ENCODE results near the gene CHRNG.
"Not testable (repeated sequence)": the region's sequence is repeated elsewhere in the genome, so short reads cannot be mapped to it uniquely, and the experiment has no call there.

The CHRNG gene

DNA sequence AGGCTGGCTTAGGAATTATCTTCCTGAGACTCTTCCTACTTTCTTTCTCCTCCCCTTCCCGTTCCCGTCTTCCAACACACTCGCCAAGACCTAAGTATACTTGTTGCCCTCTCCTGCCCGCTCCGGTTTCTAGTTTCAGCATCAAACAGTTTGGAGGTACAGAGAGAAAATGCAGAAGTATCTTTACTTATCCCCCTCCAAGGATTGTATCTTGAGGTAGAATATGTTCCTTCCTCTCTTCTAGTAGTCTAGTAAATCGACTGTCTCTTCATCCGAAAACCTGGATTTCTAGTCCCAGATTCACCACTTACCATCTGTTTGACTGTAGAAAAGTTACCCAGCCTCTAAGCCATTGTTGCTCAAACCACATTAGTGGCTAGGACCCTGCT, 11.8 kb downstream of the CHRNG start:
- H3K27ac ChIP-seq (ENCODE audit: low read depth, low read length): peak overlapping the region; percentile 84
- no peaks in the 10 kb centered on the region for H3K36me3 ChIP-seq (ENCODE audit: insufficient read depth, low read length)
- H3K4me1 ChIP-seq (ENCODE audit: insufficient read depth, low read length): peaks cover 18% of the 10 kb centered on the region
- no peaks in the 10 kb centered on the region for H3K9me3 ChIP-seq (ENCODE audit: low read length)
- peak overlapping the region; percentile 70 for H3K9ac ChIP-seq (ENCODE audit: low read length)
- H3K27me3 ChIP-seq (ENCODE audit: control insufficient read depth in 1 of 2, insufficient read depth in 2 of 2, low read length in 2 of 2): no peaks in the 10 kb centered on the region
- peak overlapping the region; percentile 72 to 94 for H3K4me3 ChIP-seq (ENCODE audit: low read depth in 1 of 2, low read length in 2 of 2)

DNA sequence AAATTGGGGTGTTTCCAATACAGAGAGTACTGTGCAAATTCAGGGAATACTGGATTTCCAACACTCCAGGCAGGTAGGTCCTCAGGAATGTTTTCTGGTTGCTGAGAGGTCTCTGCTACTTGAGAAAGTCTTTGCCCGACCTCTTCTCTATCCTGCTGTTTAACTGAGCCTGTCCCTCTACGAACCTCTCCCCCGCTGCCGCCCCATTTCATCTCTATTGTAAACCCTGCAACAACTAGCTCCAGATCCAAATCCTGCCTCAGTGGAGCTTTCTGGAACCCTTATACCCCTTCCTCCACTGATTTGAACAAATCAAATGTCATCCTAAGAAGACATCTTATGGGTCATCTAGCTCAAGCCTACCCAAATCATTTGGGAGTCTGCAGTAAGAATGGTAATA, 12.3 kb downstream of the CHRNG start:
- Histone ChIP-seq H3K9me3 (ENCODE audit: low read length) (no peaks in the 10 kb centered on the region), H3K27ac (ENCODE audit: low read depth, low read length) (no peak overlapping the region), H3K4me3 (ENCODE audit: low read depth in 1 of 2, low read length in 2 of 2) (peak overlapping the region; percentile 72 to 94), H3K4me1 (ENCODE audit: insufficient read depth, low read length) (peaks cover 18% of the 10 kb centered on the region), H3K27me3 (ENCODE audit: control insufficient read depth in 1 of 2, insufficient read depth in 2 of 2, low read length in 2 of 2) (no peaks in the 10 kb centered on the region), H3K9ac (ENCODE audit: low read length) (peak overlapping the region; percentile 70), H3K36me3 (ENCODE audit: insufficient read depth, low read length) (peaks cover 4% of the 10 kb centered on the region)

DNA sequence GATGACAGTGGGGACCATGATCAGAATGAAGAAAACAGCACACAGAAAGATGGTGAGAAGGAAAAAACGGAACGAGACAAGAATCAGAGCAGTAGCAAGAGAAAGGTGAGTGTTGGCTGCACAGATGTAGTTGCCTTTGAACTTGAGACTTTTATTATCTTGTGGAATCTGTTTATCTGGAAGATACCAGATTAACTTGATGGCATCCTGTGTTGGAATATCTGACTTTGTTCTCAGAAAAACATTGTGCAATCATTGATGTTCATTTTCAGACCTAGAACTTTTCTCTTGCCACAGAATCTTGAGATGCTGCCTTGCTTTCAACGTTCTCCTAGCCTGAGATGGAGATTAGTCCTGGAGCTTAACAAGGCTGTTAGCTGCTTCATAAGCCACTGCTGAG, 16.9 kb downstream of the CHRNG start:
- Histone ChIP-seq H3K4me3 (ENCODE audit: low read depth in 1 of 2, low read length in 2 of 2) (no peak overlapping the region), H3K9ac (ENCODE audit: low read length) (no peak overlapping the region), H3K4me1 (ENCODE audit: insufficient read depth, low read length) (peaks cover 14% of the 10 kb centered on the region), H3K36me3 (ENCODE audit: insufficient read depth, low read length) (peaks cover 35% of the 10 kb centered on the region), H3K9me3 (ENCODE audit: low read length) (no peaks in the 10 kb centered on the region), H3K27ac (ENCODE audit: low read depth, low read length) (no peak overlapping the region), H3K27me3 (ENCODE audit: control insufficient read depth in 1 of 2, insufficient read depth in 2 of 2, low read length in 2 of 2) (no peaks in the 10 kb centered on the region)

DNA sequence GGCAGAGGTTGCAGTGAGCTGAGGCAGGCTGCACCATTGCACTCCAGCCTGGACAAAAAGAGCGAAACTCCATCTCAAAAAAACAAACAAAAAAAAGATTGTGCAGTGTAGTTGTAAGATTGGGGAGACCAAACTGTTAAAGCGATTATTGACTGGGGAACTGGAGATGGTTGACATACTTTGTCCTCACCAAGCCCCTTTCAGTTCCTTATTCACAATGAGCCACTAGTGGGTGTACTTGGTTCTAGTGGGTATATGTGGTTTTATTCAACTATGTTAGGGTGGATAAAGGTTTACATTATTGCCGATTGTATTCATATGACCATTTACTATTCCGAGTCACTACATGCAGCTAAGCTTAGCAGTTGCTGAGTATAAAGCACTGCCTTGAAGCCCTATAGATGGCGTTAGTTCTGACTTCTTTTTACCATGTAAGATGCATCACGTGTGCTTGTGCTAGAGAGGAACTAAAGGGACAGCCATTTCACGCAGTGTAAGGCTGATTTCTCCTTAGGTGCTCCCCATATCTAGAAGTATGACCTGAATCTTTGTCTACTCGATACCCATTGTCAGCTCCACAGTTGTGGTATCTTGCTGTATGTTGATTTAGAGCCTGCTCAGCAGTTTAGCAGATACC, 23.1 kb downstream of the CHRNG start:
- Histone ChIP-seq H3K9me3 (ENCODE audit: low read length) (no peaks in the 10 kb centered on the region), H3K36me3 (ENCODE audit: insufficient read depth, low read length) (peaks cover 57% of the 10 kb centered on the region), H3K9ac (ENCODE audit: low read length) (no peak overlapping the region), H3K4me1 (ENCODE audit: insufficient read depth, low read length) (no peaks in the 10 kb centered on the region), H3K4me3 (ENCODE audit: low read depth in 1 of 2, low read length in 2 of 2) (no peak overlapping the region), H3K27ac (ENCODE audit: low read depth, low read length) (no peak overlapping the region), H3K27me3 (ENCODE audit: control insufficient read depth in 1 of 2, insufficient read depth in 2 of 2, low read length in 2 of 2) (no peaks in the 10 kb centered on the region)

DNA sequence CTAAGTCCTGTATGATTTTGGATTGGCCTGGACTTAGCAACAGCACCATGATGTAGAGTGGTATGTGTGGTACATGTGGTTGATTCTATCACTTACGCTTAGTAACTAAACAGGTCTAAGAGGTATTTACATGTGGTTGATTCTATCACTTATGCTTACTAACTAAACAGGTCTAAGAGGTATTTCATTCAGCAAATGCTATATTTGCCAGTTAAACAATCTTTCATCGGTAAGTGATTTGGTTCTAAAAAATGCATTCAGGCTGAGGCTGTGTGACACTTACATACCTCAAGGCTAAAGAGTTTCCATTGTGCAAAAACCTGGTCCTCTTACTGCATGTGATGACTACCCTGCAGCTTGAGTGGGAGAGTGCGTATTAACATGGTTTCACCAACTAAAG, 24.1 kb downstream of the CHRNG start:
- Histone ChIP-seq H3K27ac (ENCODE audit: low read depth, low read length) (no peak overlapping the region), H3K9ac (ENCODE audit: low read length) (no peak overlapping the region), H3K4me1 (ENCODE audit: insufficient read depth, low read length) (no peaks in the 10 kb centered on the region), H3K4me3 (ENCODE audit: low read depth in 1 of 2, low read length in 2 of 2) (no peak overlapping the region), H3K9me3 (ENCODE audit: low read length) (no peaks in the 10 kb centered on the region), H3K27me3 (ENCODE audit: control insufficient read depth in 1 of 2, insufficient read depth in 2 of 2, low read length in 2 of 2) (no peaks in the 10 kb centered on the region), H3K36me3 (ENCODE audit: insufficient read depth, low read length) (peaks cover 60% of the 10 kb centered on the region)

DNA sequence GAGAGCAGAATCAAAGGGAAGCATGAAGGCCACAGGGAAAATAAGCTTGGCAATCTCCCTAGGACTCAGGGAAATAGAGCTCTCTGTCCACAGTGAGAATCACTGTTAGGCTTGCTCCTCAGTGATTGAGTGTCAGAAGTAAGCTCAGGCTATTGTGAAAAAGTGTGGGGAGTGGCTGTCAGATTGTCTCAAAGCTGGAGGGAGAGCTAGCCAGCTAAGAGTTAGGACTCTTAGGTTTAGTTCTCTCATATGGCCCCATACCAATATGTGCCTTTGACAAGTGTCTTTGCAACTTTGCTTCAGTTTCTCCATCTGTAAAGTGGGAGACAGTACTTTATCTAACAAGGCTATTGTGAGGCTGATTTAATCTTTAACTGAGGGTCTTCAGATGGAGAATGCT, 28.2 kb downstream of the CHRNG start:
- no peak overlapping the region for H3K4me3 ChIP-seq (ENCODE audit: low read depth in 1 of 2, low read length in 2 of 2)
- peaks cover 71% of the 10 kb centered on the region for H3K36me3 ChIP-seq (ENCODE audit: insufficient read depth, low read length)
- H3K9ac ChIP-seq (ENCODE audit: low read length): no peak overlapping the region
- no peaks in the 10 kb centered on the region for H3K9me3 ChIP-seq (ENCODE audit: low read length)
- H3K27me3 ChIP-seq (ENCODE audit: control insufficient read depth in 1 of 2, insufficient read depth in 2 of 2, low read length in 2 of 2): no peaks in the 10 kb centered on the region
- H3K27ac ChIP-seq (ENCODE audit: low read depth, low read length): no peak overlapping the region
- no peaks in the 10 kb centered on the region for H3K4me1 ChIP-seq (ENCODE audit: insufficient read depth, low read length)

DNA sequence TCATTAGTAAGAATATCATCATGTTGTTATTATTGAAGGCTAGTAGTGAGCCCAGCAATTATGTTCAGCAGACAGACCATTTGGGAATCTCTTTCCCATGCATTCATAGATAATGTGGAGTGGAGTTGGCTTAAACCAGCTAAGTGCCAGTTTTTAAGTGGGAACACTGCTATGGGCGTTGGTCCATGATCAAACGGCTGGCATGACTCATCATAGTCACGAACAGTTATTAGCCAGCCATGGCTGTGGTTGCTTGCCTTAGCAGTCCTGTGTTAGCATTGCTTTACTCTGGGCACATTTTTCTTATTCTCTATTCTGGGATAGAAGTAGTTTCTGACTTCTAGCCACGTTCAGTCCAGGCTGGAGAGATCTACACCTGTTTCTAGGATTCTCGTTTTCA, 28.7 kb downstream of the CHRNG start:
- H3K9ac ChIP-seq (ENCODE audit: low read length): no peak overlapping the region
- H3K4me1 ChIP-seq (ENCODE audit: insufficient read depth, low read length): no peaks in the 10 kb centered on the region
- no peaks in the 10 kb centered on the region for H3K27me3 ChIP-seq (ENCODE audit: control insufficient read depth in 1 of 2, insufficient read depth in 2 of 2, low read length in 2 of 2)
- H3K9me3 ChIP-seq (ENCODE audit: low read length): no peaks in the 10 kb centered on the region
- H3K4me3 ChIP-seq (ENCODE audit: low read depth in 1 of 2, low read length in 2 of 2): no peak overlapping the region
- peaks cover 73% of the 10 kb centered on the region for H3K36me3 ChIP-seq (ENCODE audit: insufficient read depth, low read length)
- H3K27ac ChIP-seq (ENCODE audit: low read depth, low read length): no peak overlapping the region

DNA sequence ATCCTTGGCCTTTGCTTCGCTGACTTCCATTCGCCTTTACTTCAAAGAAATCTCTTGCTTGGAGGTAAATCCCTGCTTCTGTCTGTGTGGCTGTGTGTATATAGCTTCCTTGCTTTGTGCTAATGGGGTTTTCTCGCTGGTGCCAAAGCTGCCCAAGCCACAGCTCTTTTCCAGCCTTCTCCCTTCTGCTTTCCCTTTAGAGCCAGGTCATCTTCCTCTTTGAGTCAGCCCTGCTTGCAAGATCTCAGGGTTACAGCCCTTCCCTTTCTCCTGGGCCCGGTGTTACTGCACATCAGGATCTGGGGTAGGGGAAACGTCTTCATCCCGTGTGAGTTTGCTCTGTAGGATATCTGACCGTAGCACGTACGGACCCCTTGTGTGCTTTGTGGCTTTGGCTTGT, 30.0 kb downstream of the CHRNG start:
- Histone ChIP-seq H3K27me3 (ENCODE audit: control insufficient read depth in 1 of 2, insufficient read depth in 2 of 2, low read length in 2 of 2) (no peaks in the 10 kb centered on the region), H3K4me3 (ENCODE audit: low read depth in 1 of 2, low read length in 2 of 2) (no peak overlapping the region), H3K9ac (ENCODE audit: low read length) (no peak overlapping the region), H3K4me1 (ENCODE audit: insufficient read depth, low read length) (no peaks in the 10 kb centered on the region), H3K9me3 (ENCODE audit: low read length) (no peaks in the 10 kb centered on the region), H3K36me3 (ENCODE audit: insufficient read depth, low read length) (peaks cover 72% of the 10 kb centered on the region), H3K27ac (ENCODE audit: low read depth, low read length) (no peak overlapping the region)

DNA sequence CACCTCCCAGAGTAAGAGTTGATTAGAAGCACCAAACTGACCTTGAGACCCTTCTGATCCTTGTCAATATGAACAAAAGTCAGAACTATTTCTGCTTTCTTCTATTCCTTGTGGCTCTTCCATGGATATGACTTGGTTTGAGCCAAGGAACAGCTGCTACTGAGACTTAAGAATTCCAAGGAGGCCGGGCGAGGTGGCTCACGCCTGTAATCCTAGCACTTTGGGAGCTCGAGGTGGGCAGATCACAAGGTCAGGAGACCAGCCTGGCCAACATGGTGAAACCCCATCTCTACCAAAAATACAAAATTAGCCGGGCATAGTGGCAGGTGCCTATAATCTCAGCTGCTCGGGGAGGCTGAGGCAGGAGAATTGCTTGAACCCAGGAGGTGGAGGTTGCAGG, 31.0 kb downstream of the CHRNG start:
- H3K27me3 ChIP-seq (ENCODE audit: control insufficient read depth in 1 of 2, insufficient read depth in 2 of 2, low read length in 2 of 2); H3K4me3 ChIP-seq (ENCODE audit: low read depth in 1 of 2, low read length in 2 of 2); H3K9ac ChIP-seq (ENCODE audit: low read length); H3K27ac ChIP-seq (ENCODE audit: low read depth, low read length); H3K9me3 ChIP-seq (ENCODE audit: low read length); H3K4me1 ChIP-seq (ENCODE audit: insufficient read depth, low read length): not testable (repeated sequence)
- peaks cover 76% of the 10 kb centered on the region for H3K36me3 ChIP-seq (ENCODE audit: insufficient read depth, low read length)

DNA sequence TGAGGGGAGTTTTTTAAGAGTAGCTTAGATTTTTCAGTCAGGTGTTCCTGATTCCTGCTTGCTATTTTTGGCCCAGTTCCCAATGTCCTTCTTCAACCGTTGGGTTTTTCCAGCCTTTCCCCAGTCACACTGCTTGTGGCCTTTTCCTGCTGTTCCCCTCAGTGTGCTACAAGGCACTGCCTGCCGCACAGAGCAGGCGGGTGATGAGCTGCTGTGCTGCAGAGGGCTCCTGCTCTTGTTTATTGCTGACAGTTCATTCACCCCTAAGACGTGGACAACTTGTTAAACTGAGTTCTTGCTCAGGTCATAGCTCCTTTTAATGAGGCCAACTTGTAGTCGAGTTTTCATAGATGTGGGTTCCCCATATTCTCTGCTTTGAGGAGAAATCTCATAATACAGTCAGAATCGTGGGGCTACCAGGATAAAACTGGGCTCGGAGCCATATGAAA, 31.6 kb downstream of the CHRNG start:
- Histone ChIP-seq H3K9ac (ENCODE audit: low read length) (no peak overlapping the region), H3K9me3 (ENCODE audit: low read length) (no peaks in the 10 kb centered on the region), H3K27ac (ENCODE audit: low read depth, low read length) (no peak overlapping the region), H3K4me3 (ENCODE audit: low read depth in 1 of 2, low read length in 2 of 2) (no peak overlapping the region), H3K36me3 (ENCODE audit: insufficient read depth, low read length) (peaks cover 76% of the 10 kb centered on the region), H3K4me1 (ENCODE audit: insufficient read depth, low read length) (no peaks in the 10 kb centered on the region), H3K27me3 (ENCODE audit: control insufficient read depth in 1 of 2, insufficient read depth in 2 of 2, low read length in 2 of 2) (no peaks in the 10 kb centered on the region)

DNA sequence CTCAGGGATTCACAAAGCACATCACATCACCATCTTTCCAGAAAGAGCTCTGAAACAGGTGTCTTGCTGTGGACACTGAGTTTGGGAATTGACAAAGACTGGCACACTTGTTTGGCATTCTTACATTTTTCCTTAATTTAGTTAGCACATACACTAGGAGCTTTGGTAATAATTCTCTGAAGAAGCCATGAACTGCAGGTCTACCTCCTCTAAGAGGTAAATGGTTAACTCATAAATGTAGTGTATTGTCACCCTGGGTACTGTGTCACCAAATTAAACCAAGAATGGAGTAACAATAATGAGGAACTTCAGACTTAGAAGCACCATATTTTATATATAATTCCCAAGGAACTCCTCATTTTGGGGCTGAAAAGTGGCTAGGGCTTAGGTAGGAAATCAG, 33.5 kb downstream of the CHRNG start:
- no peaks in the 10 kb centered on the region for H3K9me3 ChIP-seq (ENCODE audit: low read length)
- no peak overlapping the region for H3K9ac ChIP-seq (ENCODE audit: low read length)
- H3K4me3 ChIP-seq (ENCODE audit: low read depth in 1 of 2, low read length in 2 of 2): no peak overlapping the region
- peaks cover 68% of the 10 kb centered on the region for H3K36me3 ChIP-seq (ENCODE audit: insufficient read depth, low read length)
- no peak overlapping the region for H3K27ac ChIP-seq (ENCODE audit: low read depth, low read length)
- no peaks in the 10 kb centered on the region for H3K4me1 ChIP-seq (ENCODE audit: insufficient read depth, low read length)
- H3K27me3 ChIP-seq (ENCODE audit: control insufficient read depth in 1 of 2, insufficient read depth in 2 of 2, low read length in 2 of 2): no peaks in the 10 kb centered on the region

DNA sequence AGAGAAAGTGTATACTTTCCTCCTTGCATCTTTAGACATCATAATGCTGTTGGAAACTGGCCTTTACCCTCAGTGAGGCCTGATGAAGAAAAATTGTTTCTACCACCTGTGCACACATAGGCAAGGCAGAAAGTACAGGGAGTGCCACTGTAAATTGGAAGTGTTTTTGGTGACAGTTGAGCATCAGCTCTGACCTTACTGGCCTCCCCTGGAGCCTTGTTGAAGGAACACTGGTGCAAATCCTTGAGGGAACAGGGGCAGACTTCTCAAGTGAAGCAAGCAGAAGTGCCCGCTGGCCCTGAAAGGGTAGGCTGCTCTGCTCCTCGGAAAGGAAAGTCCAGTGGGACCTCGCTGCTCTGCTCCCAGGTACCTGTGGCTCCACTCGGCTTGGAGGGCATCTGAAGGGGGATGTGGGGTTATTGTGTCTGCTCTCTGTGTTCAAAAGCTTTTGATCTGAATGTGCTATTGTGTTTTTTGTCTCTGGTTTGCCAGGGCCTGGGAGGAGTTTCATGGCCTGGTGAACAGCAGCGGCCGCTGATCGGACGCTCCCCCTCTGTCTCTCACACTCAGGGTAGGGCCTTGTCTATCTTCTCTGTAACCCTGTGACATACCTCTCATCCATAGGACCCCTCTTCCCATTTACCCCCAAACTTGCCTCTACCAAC, 34.4 kb downstream of the CHRNG start:
- no peak overlapping the region for H3K4me3 ChIP-seq (ENCODE audit: low read depth in 1 of 2, low read length in 2 of 2)
- H3K27ac ChIP-seq (ENCODE audit: low read depth, low read length): no peak overlapping the region

More for the DNA sequence above, 34.4 kb downstream of the CHRNG start:
- H3K9me3 ChIP-seq (ENCODE audit: low read length): no peaks in the 10 kb centered on the region
- no peak overlapping the region for H3K9ac ChIP-seq (ENCODE audit: low read length)
- peaks cover 64% of the 10 kb centered on the region for H3K36me3 ChIP-seq (ENCODE audit: insufficient read depth, low read length)
- no peaks in the 10 kb centered on the region for H3K4me1 ChIP-seq (ENCODE audit: insufficient read depth, low read length)
- H3K27me3 ChIP-seq (ENCODE audit: control insufficient read depth in 1 of 2, insufficient read depth in 2 of 2, low read length in 2 of 2): no peaks in the 10 kb centered on the region
